B cell (primary cell): Measurements from ENCODE around the gene LIPA. TPM values are rescaled to one million over a fixed set of nuclear protein-coding genes. Genes with fewer than 3 reads are reported as not detected.

Experiments used
- ATAC-seq: fragments of 200-7000 bp; cut with Tn5 transposase; one replicate; pipeline ENCODE4 v1.10.0; 2021; ENCODE audit warnings: low read depth, mild to moderate bottlenecking, moderate number of reproducible peaks, moderate library complexity
- CTCF ChIA-PET: fragments of 350-600 bp; sonication (Branson Sonifier 250); formaldehyde crosslinking; loops from one replicate; lab custom pipeline; 2021; ENCODE audit warnings: antibody characterized with exemption, inconsistent platforms; lab: Charles Lee
- POLR2A ChIA-PET: fragments of 350-600 bp; sonication (Branson Sonifier 250); formaldehyde crosslinking; loops from one replicate; lab custom pipeline; 2021; ENCODE audit warnings: antibody characterized with exemption; lab: Charles Lee
- DNase-seq: peaks from one replicate; pipeline ENCODE4 v3.0.0; 2013
- H2AFZ ChIP-seq: 2 replicates; pipeline ENCODE4 v1.6.1; 2012; ENCODE audit warnings: mild to moderate bottlenecking, low read depth, low read length; ENCODE audit not compliant: insufficient read depth, poor library complexity, severe bottlenecking
- H3K27ac ChIP-seq, 2 donors: 1 replicate in 1 of 2; 2 replicates in 1 of 2; pipeline ENCODE4 v1.5.1; 2012 to 2013; ENCODE audit warnings: low read length in 2 of 2, mild to moderate bottlenecking in 2 of 2, moderate library complexity in 1 of 2
- H3K27me3 ChIP-seq, 4 experiments: fragments of 200-600 bp in 1 of 4; sonication (generic) in 1 of 4; replicated peaks in 1 of 4; 1 replicate in 2 of 4; 2 replicates in 2 of 4; pipeline versions ENCODE4 v1.6.1 to v1.7.0; 2013 to 2016; ENCODE audit warnings: low read length in 3 of 4, mild to moderate bottlenecking in 2 of 4, mixed read lengths in 1 of 4, moderate library complexity in 1 of 4; ENCODE audit not compliant: insufficient read depth in 4 of 4, control insufficient read depth in 3 of 4; ENCODE audit errors: control extremely low read depth in 1 of 4
- H3K36me3 ChIP-seq, 2 experiments: replicated peaks in 1 of 2; 1 replicate in 1 of 2; 2 replicates in 1 of 2; pipeline versions ENCODE4 v1.6.1 to v1.7.1; 2013; ENCODE audit warnings: low read length in 1 of 2; ENCODE audit not compliant: insufficient read depth in 2 of 2, control insufficient read depth in 1 of 2; ENCODE audit errors: control extremely low read depth in 1 of 2, extremely low read depth in 1 of 2
- H3K4me1 ChIP-seq, 2 donors: fragments of 200-600 bp in 1 of 2; sonication (generic) in 1 of 2; 1 replicate in 1 of 2; 2 replicates in 1 of 2; pipeline versions ENCODE4 v1.5.1 to v1.6.1; 2013 to 2017; ENCODE audit warnings: low read length in 2 of 2; ENCODE audit not compliant: control insufficient read depth in 2 of 2, insufficient read depth in 2 of 2
- H3K4me2 ChIP-seq: replicated peaks from 2 replicates; pipeline ENCODE3; 2012; ENCODE audit warnings: mild to moderate bottlenecking, low read depth, low read length; ENCODE audit not compliant: poor library complexity, severe bottlenecking
- H3K4me3 ChIP-seq, 5 experiments: fragments of 200-600 bp in 1 of 5; sonication (generic) in 1 of 5; 1 replicate in 3 of 5; 2 replicates in 2 of 5; pipeline versions ENCODE4 v1.5.1 to v1.7.0; 2011 to 2016; ENCODE audit warnings: low read length in 4 of 5, mild to moderate bottlenecking in 4 of 5, low read depth in 2 of 5, control low read depth in 1 of 5, moderate library complexity in 1 of 5; ENCODE audit not compliant: insufficient read depth in 1 of 5; ENCODE audit errors: control extremely low read depth in 1 of 5, extremely low read depth in 1 of 5
- H3K79me2 ChIP-seq: fragments of 200-600 bp; sonication (generic); one replicate; pipeline ENCODE4 v1.6.0; 2016; ENCODE audit warnings: low read length; ENCODE audit not compliant: control insufficient read depth, insufficient read depth
- H3K9ac ChIP-seq: fragments of 200-600 bp; sonication (generic); 2 replicates; pipeline ENCODE4 v1.6.1; 2017; ENCODE audit warnings: mild to moderate bottlenecking, low read length, moderate library complexity
- H3K9me3 ChIP-seq, 3 donors: one replicate each; pipeline versions ENCODE4 v1.6.1 to v1.7.1; 2013; ENCODE audit warnings: low read length in 2 of 3; ENCODE audit not compliant: control insufficient read depth in 2 of 3, insufficient read depth in 1 of 3; ENCODE audit errors: control extremely low read depth in 1 of 3
- H4K20me1 ChIP-seq: 2 replicates; pipeline ENCODE4 v1.6.0; 2012; ENCODE audit warnings: mild to moderate bottlenecking, low read length; ENCODE audit not compliant: insufficient read depth, control insufficient read depth, poor library complexity, severe bottlenecking
- H3K27ac Mint-ChIP-seq: one replicate; pipeline ENCODE4 v1.8.0; 2021; ENCODE audit warnings: mixed read lengths
- H3K27me3 Mint-ChIP-seq: one replicate; pipeline ENCODE4 v1.8.0; 2021; ENCODE audit warnings: mixed read lengths
- H3K4me1 Mint-ChIP-seq: one replicate; pipeline ENCODE4 v1.8.0; 2021; ENCODE audit warnings: mixed read lengths
- H3K4me3 Mint-ChIP-seq: one replicate; pipeline ENCODE4 v1.8.0; 2021; ENCODE audit warnings: mixed read lengths
- H3K9me3 Mint-ChIP-seq: one replicate; pipeline ENCODE4 v1.8.0; 2022; ENCODE audit warnings: mixed read lengths; ENCODE audit not compliant: insufficient read depth
- EZH2 ChIP-seq: IDR thresholded peaks from 2 replicates; pipeline ENCODE4 v1.6.1; 2012; ENCODE audit warnings: borderline replicate concordance, low read depth, mild to moderate bottlenecking, moderate library complexity, low read length; ENCODE audit not compliant: insufficient read depth, poor library complexity, severe bottlenecking
- WGBS: methylation state at CpG from one replicate; pipeline ENCODE4 v1.1.5; 2013; ENCODE audit warnings: missing lambda C conversion rate; ENCODE audit not compliant: insufficient coverage; 5-methylcytosine and 5-hydroxymethylcytosine counted together
- intact Hi-C: fragments of 100-400 bp; cut with micrococcal nuclease; formaldehyde crosslinking; loops from one replicate; pipeline ENCODE4 v1.10.0; 2022
- polyA plus RNA-seq: library from polyadenylated mRNA; depleted of rRNA; stranded (reverse); fragments of >200 nt; gene quantifications from 2 replicates; pipeline ENCODE4 v1.2.3, GENCODE V29; 2012
- total RNA-seq, 2 donors: library from RNA; stranded (reverse); fragments of 120-200 nt in 1 of 2; gene quantifications; 1 replicate in 1 of 2; 2 replicates in 1 of 2; pipeline versions ENCODE4 v1.2.3 to v1.2.4, GENCODE V29; 2013 to 2022
- TF ChIP-seq, protein P1 (sequence below): fragments of 200-600 bp; IDR thresholded peaks from one replicate; pipeline ENCODE4 v1.8.0; 2022; ENCODE audit warnings: antibody characterized with exemption, mild to moderate bottlenecking

The LIPA gene
- total and polyA plus RNA-seq, 2 donors (not counting 1 experiment from before 2014, with no cell fraction given) = 16.4 to 36.5 TPM

GRCh38 chr10:89262086-89263051, 10.8 kb upstream of the LIPA start:
- no peak overlapping the region for H3K4me2 ChIP-seq
- no peak overlapping the region for H3K27ac ChIP-seq
- no peak for TF ChIP-seq EZH2
- TF ChIP-seq, protein P1, sequence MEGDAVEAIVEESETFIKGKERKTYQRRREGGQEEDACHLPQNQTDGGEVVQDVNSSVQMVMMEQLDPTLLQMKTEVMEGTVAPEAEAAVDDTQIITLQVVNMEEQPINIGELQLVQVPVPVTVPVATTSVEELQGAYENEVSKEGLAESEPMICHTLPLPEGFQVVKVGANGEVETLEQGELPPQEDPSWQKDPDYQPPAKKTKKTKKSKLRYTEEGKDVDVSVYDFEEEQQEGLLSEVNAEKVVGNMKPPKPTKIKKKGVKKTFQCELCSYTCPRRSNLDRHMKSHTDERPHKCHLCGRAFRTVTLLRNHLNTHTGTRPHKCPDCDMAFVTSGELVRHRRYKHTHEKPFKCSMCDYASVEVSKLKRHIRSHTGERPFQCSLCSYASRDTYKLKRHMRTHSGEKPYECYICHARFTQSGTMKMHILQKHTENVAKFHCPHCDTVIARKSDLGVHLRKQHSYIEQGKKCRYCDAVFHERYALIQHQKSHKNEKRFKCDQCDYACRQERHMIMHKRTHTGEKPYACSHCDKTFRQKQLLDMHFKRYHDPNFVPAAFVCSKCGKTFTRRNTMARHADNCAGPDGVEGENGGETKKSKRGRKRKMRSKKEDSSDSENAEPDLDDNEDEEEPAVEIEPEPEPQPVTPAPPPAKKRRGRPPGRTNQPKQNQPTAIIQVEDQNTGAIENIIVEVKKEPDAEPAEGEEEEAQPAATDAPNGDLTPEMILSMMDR = no peak
- H3K4me3 ChIP-seq = no peak overlapping the region
- Mint-ChIP-seq H3K4me1 (peaks cover 6% of the 10 kb centered on the region), H3K9me3 (no peaks in the 10 kb centered on the region), H3K27ac (no peak overlapping the region), H3K4me3 (no peak overlapping the region), H3K27me3 (no peaks in the 10 kb centered on the region)
- H3K36me3 ChIP-seq = no peaks in the 10 kb centered on the region
- peaks cover 0 to 13% (median 0%) of the 10 kb centered on the region in 3 donors for H3K9me3 ChIP-seq
- intact Hi-C loops = no loop called here
- H3K27me3 ChIP-seq = peaks cover 0 to 4% (median 0%) of the 10 kb centered on the region in 4 experiments
- H4K20me1 ChIP-seq = no peaks in the 10 kb centered on the region
- H2AFZ ChIP-seq = no peak overlapping the region
- ChIA-PET POLR2A (no interaction called here), CTCF (interaction anchor here (0.7 to 2.0 kb wide), 4 partner anchors 13 to 330 kb away, joined by 3 to 17 read pairs (median 4); no protein-coding TSS in a partner anchor)
- no peak for ATAC-seq
- DNase-seq = no peak
- no peak overlapping the region for H3K9ac ChIP-seq
- 91% methylated on average over 2 of the region's 5 CpGs for WGBS
- H3K79me2 ChIP-seq = no peaks in the 10 kb centered on the region
- peaks cover 4 to 7% of the 10 kb centered on the region in 2 donors for H3K4me1 ChIP-seq

DNA sequence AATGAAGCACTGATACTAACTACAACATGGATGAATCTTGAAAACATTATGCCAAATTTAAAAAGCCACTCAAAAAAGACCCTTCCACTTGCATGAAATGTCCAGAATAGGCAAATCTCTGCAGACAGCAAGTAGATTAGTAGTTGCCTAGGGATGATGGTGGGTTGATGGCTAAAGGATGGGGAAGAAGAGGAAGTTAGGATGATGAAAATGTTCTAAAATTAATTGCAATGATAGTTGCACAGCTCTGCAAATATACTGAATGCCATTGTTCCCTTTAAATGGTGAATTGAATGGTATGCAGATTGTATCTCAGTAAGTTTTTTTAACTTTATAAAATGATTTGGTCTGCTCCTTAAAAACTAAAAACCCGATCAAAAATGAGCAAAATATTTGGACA, 7.3 kb upstream of the LIPA start:
- no peak overlapping the region for H3K4me3 Mint-ChIP-seq
- no peak overlapping the region for H3K27ac ChIP-seq
- WGBS = no CpG with 5 or more reads among the region's 1 CpG
- H3K9ac ChIP-seq = no peak overlapping the region
- H3K4me1 Mint-ChIP-seq = peaks cover 6% of the 10 kb centered on the region
- H3K4me2 ChIP-seq = no peak overlapping the region
- ChIA-PET CTCF (interaction anchor here (0.6 to 2.0 kb wide), 4 partner anchors 105 to 306 kb away, joined by 3 to 7 read pairs (median 4); no protein-coding TSS in a partner anchor), POLR2A (no interaction called here)
- H3K4me1 ChIP-seq = peaks cover 4 to 7% of the 10 kb centered on the region in 2 donors
- H3K4me3 ChIP-seq = no peak overlapping the region
- no peaks in the 10 kb centered on the region for H3K27me3 ChIP-seq
- DNase-seq = no peak
- H3K27me3 Mint-ChIP-seq = no peaks in the 10 kb centered on the region
- intact Hi-C loops = no loop called here
- peaks cover 0 to 12% (median 8%) of the 10 kb centered on the region in 3 donors for H3K9me3 ChIP-seq
- H3K27ac Mint-ChIP-seq = no peak overlapping the region
- H3K79me2 ChIP-seq = no peaks in the 10 kb centered on the region
- no peaks in the 10 kb centered on the region for H3K9me3 Mint-ChIP-seq
- no peak overlapping the region for H2AFZ ChIP-seq
- no peak for ATAC-seq
- H3K36me3 ChIP-seq = no peaks in the 10 kb centered on the region
- H4K20me1 ChIP-seq = no peaks in the 10 kb centered on the region
- TF ChIP-seq EZH2 = no peak
- TF ChIP-seq, protein P1 = no peak
